A549 (cell line): Measurements from ENCODE around the gene TIMM44. TPM values are rescaled to one million over a fixed set of nuclear protein-coding genes. Genes with fewer than 3 reads are reported as not detected.

Experiments
- ATAC-seq, 2 experiments: fragments of 200-7000 bp in 1 of 2; fragments of >200 bp in 1 of 2; cut with Nextera tagmentation in 1 of 2; cut with Tn5 transposase in 1 of 2; 3 replicates each; pipeline versions ENCODE4 v1.8.0 to v1.9.1; 2018 to 2020; ENCODE audit warnings: mild to moderate bottlenecking in 1 of 2, moderate library complexity in 1 of 2
- CTCF ChIA-PET: fragments of 300-600 bp; sonication (Branson Sonifier 250); formaldehyde crosslinking; extraction: SDS; loops from one replicate; lab custom pipeline; 2021; ENCODE audit warnings: antibody characterized with exemption, inconsistent platforms; lab: Yijun Ruan, JAX
- POLR2A ChIA-PET: fragments of 350-600 bp; formaldehyde crosslinking; extraction: SDS; loops from one replicate; lab custom pipeline; 2021; ENCODE audit warnings: antibody characterized with exemption, inconsistent platforms; lab: Yijun Ruan, JAX
- DNase-seq, 2 experiments: peaks; one replicate each; pipeline versions ENCODE4 v3.0.0 to v3.0.0-alpha.2; 2011 to 2016; ENCODE audit warnings: low read depth in 1 of 2, low spot score in 1 of 2
- FAIRE-seq: peaks from 2 replicates; lab custom pipeline; 2011; peaks lifted over from hg19 to GRCh38; lab: Jason Lieb, UNC
- H3K27ac ChIP-seq, 2 experiments: fragments of >200 bp; sonication (Bioruptor Twin); formaldehyde crosslinking; 3 replicates each; pipeline ENCODE4 v1.5.1; 2016 to 2017
- H3K4me1 ChIP-seq: fragments of >200 bp; sonication (Bioruptor Twin); formaldehyde crosslinking; 3 replicates; pipeline ENCODE4 v1.6.1; 2016
- H3K4me2 ChIP-seq: fragments of >200 bp; sonication (Bioruptor Twin); formaldehyde crosslinking; 3 replicates; pipeline ENCODE4 v1.6.1; 2016
- H3K4me3 ChIP-seq: fragments of >200 bp; sonication (Bioruptor Twin); formaldehyde crosslinking; 3 replicates; pipeline ENCODE4 v1.5.1; 2016
- H3K9me3 ChIP-seq: fragments of >200 bp; sonication (Bioruptor Twin); formaldehyde crosslinking; 3 replicates; pipeline ENCODE4 v1.6.1; 2016
- BHLHE40 ChIP-seq: IDR thresholded peaks from 2 replicates; pipeline ENCODE4 v1.6.1; 2012; ENCODE audit warnings: low read depth, low read length, inconsistent platforms
- CBX2 ChIP-seq: fragments of 200-600 bp; sonication (generic); IDR thresholded peaks from 2 replicates; pipeline ENCODE4 v1.6.1; 2016; ENCODE audit warnings: low read depth, mild to moderate bottlenecking, borderline replicate concordance
- CBX8 ChIP-seq: fragments of 200-600 bp; sonication (generic); IDR thresholded peaks from 2 replicates; pipeline ENCODE4 v1.6.1; 2016
- CTCF ChIP-seq: fragments of >200 bp; sonication (Bioruptor Twin); formaldehyde crosslinking; IDR thresholded peaks from 3 replicates; pipeline ENCODE4 v1.5.1; 2016
- EHF ChIP-seq: fragments of 250-450 bp; sonication (Bioruptor Pico); IDR thresholded peaks from 2 replicates; pipeline ENCODE4 v1.5.0; 2020; ENCODE audit warnings: mild to moderate bottlenecking
- EHMT2 ChIP-seq: fragments of 200-600 bp; sonication (generic); IDR thresholded peaks from 2 replicates; pipeline ENCODE4 v1.6.1; 2016; ENCODE audit warnings: antibody characterized with exemption, low read depth, mild to moderate bottlenecking, moderate library complexity
- EP300 ChIP-seq, 2 experiments: fragments of >200 bp; sonication (Bioruptor Twin); formaldehyde crosslinking; IDR thresholded peaks; 2 replicates in 1 of 2; 3 replicates in 1 of 2; pipeline ENCODE4 v1.6.1; 2016 to 2017
- FOXS1 ChIP-seq: fragments of 250-450 bp; sonication (Bioruptor Pico); IDR thresholded peaks from 2 replicates; pipeline ENCODE4 v1.5.0; 2020; ENCODE audit warnings: mild to moderate bottlenecking, moderate library complexity
- HEYL ChIP-seq: fragments of 250-450 bp; sonication (Bioruptor Pico); IDR thresholded peaks from 2 replicates; pipeline ENCODE4 v1.8.0; 2021; ENCODE audit warnings: mild to moderate bottlenecking, moderate library complexity
- HMGXB4 ChIP-seq: fragments of 250-450 bp; sonication (Bioruptor Pico); IDR thresholded peaks from 2 replicates; pipeline ENCODE4 v1.5.0; 2021; ENCODE audit warnings: mild to moderate bottlenecking, moderate library complexity, borderline replicate concordance
- HOXB13 ChIP-seq: fragments of 250-450 bp; sonication (Bioruptor Pico); IDR thresholded peaks from 2 replicates; pipeline ENCODE4 v1.5.0; 2020; ENCODE audit warnings: low read depth, mild to moderate bottlenecking, moderate library complexity
- KDM5A ChIP-seq: fragments of 200-600 bp; sonication (generic); IDR thresholded peaks from 2 replicates; pipeline ENCODE4 v1.6.1; 2016; ENCODE audit warnings: antibody characterized with exemption, mild to moderate bottlenecking
- MAFK ChIP-seq: fragments of 450-650 bp; IDR thresholded peaks from 2 replicates; pipeline ENCODE4 v1.6.1; 2014; ENCODE audit not compliant: partially characterized antibody
- MAX ChIP-seq: IDR thresholded peaks from 2 replicates; pipeline ENCODE4 v1.6.1; 2012
- NFE2L2 ChIP-seq: fragments of 150-350 bp; conservative IDR thresholded peaks from 2 replicates; pipeline ENCODE4 v1.6.1; 2014; ENCODE audit warnings: low read length
- PHF8 ChIP-seq: fragments of 200-600 bp; sonication (generic); IDR thresholded peaks from 2 replicates; pipeline ENCODE4 v1.6.1; 2016; ENCODE audit warnings: low read depth, mild to moderate bottlenecking, antibody characterized with exemption, moderate library complexity, borderline replicate concordance
- POLR2A ChIP-seq: IDR thresholded peaks from 2 replicates; pipeline ENCODE4 v1.6.1; 2012; ENCODE audit warnings: mild to moderate bottlenecking, low read length
- POLR2AphosphoS2 ChIP-seq: conservative IDR thresholded peaks from 2 replicates; pipeline ENCODE4 v1.6.1; 2012; ENCODE audit warnings: low read length, improper control_type of control experiment, inconsistent platforms
- RAD21 ChIP-seq, 2 experiments: fragments of >200 bp in 1 of 2; sonication (Bioruptor Twin) in 1 of 2; formaldehyde crosslinking in 1 of 2; IDR thresholded peaks in 1 of 2; conservative IDR thresholded peaks in 1 of 2; 2 replicates in 1 of 2; 3 replicates in 1 of 2; pipeline ENCODE4 v1.6.1; 2012 to 2018; ENCODE audit warnings: inconsistent platforms in 1 of 2
- RCOR1 ChIP-seq: fragments of 150-350 bp; IDR thresholded peaks from 2 replicates; pipeline ENCODE4 v1.6.1; 2014; ENCODE audit warnings: antibody characterized with exemption, low read length, low read depth
- SMC3 ChIP-seq: fragments of >200 bp; sonication (Bioruptor Twin); formaldehyde crosslinking; IDR thresholded peaks from 3 replicates; pipeline ENCODE4 v1.6.1; 2018; ENCODE audit warnings: inconsistent platforms
- TFCP2L1 ChIP-seq: fragments of 250-450 bp; sonication (Bioruptor Pico); IDR thresholded peaks from 2 replicates; pipeline ENCODE4 v1.5.0; 2021; ENCODE audit warnings: mild to moderate bottlenecking
- TP53 ChIP-seq: fragments of 250-450 bp; sonication (Bioruptor Pico); IDR thresholded peaks from 2 replicates; pipeline ENCODE4 v1.5.0; 2021; ENCODE audit warnings: mild to moderate bottlenecking, moderate library complexity
- ZC3H11A ChIP-seq: fragments of 450-650 bp; IDR thresholded peaks from 2 replicates; pipeline ENCODE4 v1.6.1; 2014; ENCODE audit warnings: antibody characterized with exemption, mild to moderate bottlenecking
- ZNF302 ChIP-seq: fragments of 250-450 bp; sonication (Bioruptor Pico); IDR thresholded peaks from 2 replicates; pipeline ENCODE4 v1.9.0; 2021; ENCODE audit warnings: inconsistent platforms, mild to moderate bottlenecking, moderate library complexity
- WGBS: methylation state at CpG from one replicate; pipeline ENCODE4 v1.1.6; 2017; ENCODE audit errors: missing lambda C conversion rate; 5-methylcytosine and 5-hydroxymethylcytosine counted together
- polyA plus RNA-seq, 4 experiments: library from polyadenylated mRNA; depleted of rRNA in 3 of 4; stranded (reverse); fragments of >200 nt; fragmentation: RNase III in 1 of 4; extraction: RNeasy Plus Mini Kit Qiagen cat#74134 plus additional on column Dnase treatment in 1 of 4; gene quantifications; 2 replicates in 3 of 4; 3 replicates in 1 of 4; pipeline ENCODE4 v1.2.3, GENCODE V29; 2011 to 2017
- TF ChIP-seq, protein P1 (sequence below): fragments of >200 bp; sonication (Bioruptor Twin); formaldehyde crosslinking; IDR thresholded peaks from 2 replicates; pipeline ENCODE4 v1.6.1; 2016
- TF ChIP-seq, protein P2 (sequence below): IDR thresholded peaks from 2 replicates; pipeline ENCODE4 v1.6.1; 2012; ENCODE audit warnings: low read depth, borderline replicate concordance

TIMM44 gene
- polyA plus RNA-seq, 2 of the 4 experiments (the other 2 are of a cell fraction) = 29.7 to 53.2 TPM

- no peak for TF ChIP-seq MAX
These were observed 37.7 kb upstream of the TIMM44 start (continued) for GRCh38 chr19:7981199-7981598.

- 90% methylated on average over 10 of the region's 12 CpGs for WGBS
- Histone ChIP-seq H3K4me2 (no peak overlapping the region), H3K9me3 (no peaks in the 10 kb centered on the region), H3K27ac (no peak overlapping the region), H3K4me3 (no peak overlapping the region), H3K4me1 (no peaks in the 10 kb centered on the region)
- ATAC-seq (no peak), DNase-seq (no peak), FAIRE-seq (no peak)
- TF ChIP-seq EHMT2 (no peak), ZC3H11A (no peak), CBX8 (no peak), CBX2 (no peak), RCOR1 (no peak), NFE2L2 (no peak)
- TF ChIP-seq, protein P1, sequence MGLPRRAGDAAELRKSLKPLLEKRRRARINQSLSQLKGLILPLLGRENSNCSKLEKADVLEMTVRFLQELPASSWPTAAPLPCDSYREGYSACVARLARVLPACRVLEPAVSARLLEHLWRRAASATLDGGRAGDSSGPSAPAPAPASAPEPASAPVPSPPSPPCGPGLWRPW = no peak
- ChIA-PET POLR2A (no interaction called here), CTCF (interaction anchor here (1.3 kb wide), 1 partner anchor 10 kb away, joined by 6 read pairs; no protein-coding TSS in a partner anchor)
These were observed 37.2 kb upstream of the TIMM44 start for GRCh38 chr19:7980635-7981121.

- Histone ChIP-seq H3K4me2 (no peak overlapping the region), H3K9me3 (no peaks in the 10 kb centered on the region), H3K4me1 (no peaks in the 10 kb centered on the region), H3K4me3 (no peak overlapping the region), H3K27ac (no peak overlapping the region)
- CTCF ChIA-PET = interaction anchor here (0.9 kb wide), 1 partner anchor 36 kb away, joined by 3 read pairs; no protein-coding TSS in a partner anchor
- 92% methylated on average over 12 of the region's 13 CpGs for WGBS
- DNase-seq (no peak), FAIRE-seq (no peak), ATAC-seq (no peak)
- POLR2A ChIA-PET = no interaction called here
- no peak for TF ChIP-seq HMGXB4 (CRISPR knock-in tag)
- TF ChIP-seq RAD21 (conservative IDR thresholded peaks at IDR 0.05 in 1 of 2, IDR thresholded peaks at IDR 0.05 in 1 of 2) = no peak
- no peak for TF ChIP-seq FOXS1 (CRISPR knock-in tag)
- TF ChIP-seq BHLHE40 = no peak
- no peak for TF ChIP-seq MAFK
- no peak for TF ChIP-seq ZNF302 (CRISPR knock-in tag)
- no peak for TF ChIP-seq TP53 (CRISPR knock-in tag)
- TF ChIP-seq CBX8 = no peak
- TF ChIP-seq MAX = no peak
These were observed 36.7 kb upstream of the TIMM44 start for GRCh38 chr19:7980168-7980567.

DNA sequence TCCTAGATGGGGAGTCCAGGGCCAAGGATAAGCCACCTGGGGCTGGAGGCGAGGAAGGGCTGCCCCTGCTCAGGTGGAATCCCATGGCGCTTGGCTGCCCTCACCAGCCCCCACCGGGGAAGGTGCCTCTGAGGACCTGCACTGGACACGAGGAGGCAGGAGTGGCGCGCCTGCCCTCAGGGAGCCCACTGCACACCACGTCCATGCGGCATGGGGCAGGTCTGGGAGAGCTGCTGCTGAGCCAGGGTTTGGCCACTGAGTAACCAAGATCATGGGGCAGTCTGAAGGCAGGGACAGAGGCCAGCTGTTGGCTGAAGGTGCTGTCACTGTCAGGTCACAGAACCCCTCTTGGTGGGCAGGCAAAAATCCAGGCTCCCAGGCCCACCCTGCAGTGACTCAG is 36.1 kb upstream of the TIMM44 start:
- Histone ChIP-seq H3K4me1 (no peaks in the 10 kb centered on the region), H3K9me3 (no peaks in the 10 kb centered on the region), H3K4me3 (no peak overlapping the region), H3K4me2 (no peak overlapping the region), H3K27ac (no peak overlapping the region)
- no peak for FAIRE-seq
- ChIA-PET CTCF (interaction anchor here (0.9 kb wide), 1 partner anchor 35 kb away, joined by 3 read pairs; no protein-coding TSS in a partner anchor), POLR2A (no interaction called here)
- no CpG with 5 or more reads among the region's 8 CpGs for WGBS
- DNase-seq = no peak
- ATAC-seq = no peak
- no peak for TF ChIP-seq HEYL (CRISPR knock-in tag)
- no peak for TF ChIP-seq EP300 (IDR thresholded peaks at IDR 0.05)
- TF ChIP-seq, protein P1 = no peak
- TF ChIP-seq TFCP2L1 (CRISPR knock-in tag) = no peak
- no peak for TF ChIP-seq CTCF
- TF ChIP-seq, protein P2, sequence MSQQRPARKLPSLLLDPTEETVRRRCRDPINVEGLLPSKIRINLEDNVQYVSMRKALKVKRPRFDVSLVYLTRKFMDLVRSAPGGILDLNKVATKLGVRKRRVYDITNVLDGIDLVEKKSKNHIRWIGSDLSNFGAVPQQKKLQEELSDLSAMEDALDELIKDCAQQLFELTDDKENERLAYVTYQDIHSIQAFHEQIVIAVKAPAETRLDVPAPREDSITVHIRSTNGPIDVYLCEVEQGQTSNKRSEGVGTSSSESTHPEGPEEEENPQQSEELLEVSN = no peak
- no peak for TF ChIP-seq ZC3H11A
- no peak for TF ChIP-seq POLR2A
- TF ChIP-seq CBX2 = no peak
- no peak for TF ChIP-seq POLR2AphosphoS2
- no peak for TF ChIP-seq FOXS1 (CRISPR knock-in tag)
- TF ChIP-seq KDM5A = no peak
- no peak for TF ChIP-seq EHMT2
- TF ChIP-seq PHF8 = no peak
- TF ChIP-seq SMC3 = no peak
- no peak for TF ChIP-seq TP53 (CRISPR knock-in tag)
- TF ChIP-seq EHF = no peak
- no peak for TF ChIP-seq HOXB13 (CRISPR knock-in tag)
